IPS-NIHi11 (cell line): ENCODE results near the gene SBDS.
"Not testable (repeated sequence)": the region's sequence is repeated elsewhere in the genome, so short reads cannot be mapped to it uniquely, and the experiment has no call there.

ENCODE experiments used
- DNase-seq: peaks from one replicate; pipeline ENCODE4 v3.0.0; 2012; ENCODE audit warnings: mixed read lengths, low spot score

The SBDS gene

GRCh38 chr7:66995050-66995776 lies at the start of gene SBDS:
SBDS (minus strand) TSS chr7:66995586; CDS start chr7:66995417, 169 bp downstream.
- peak; percentile 70 for DNase-seq

- DNase-seq = not testable (repeated sequence)
Observed at GRCh38 chr7:67043559-67043930, 48.2 kb upstream of the SBDS start.

GRCh38 chr7:67042781-67043558 lies 47.6 kb upstream of the SBDS start:
- DNase-seq = not testable (repeated sequence)

GRCh38 chr7:67040832-67041231 lies 45.4 kb upstream of the SBDS start:
- DNase-seq = not testable (repeated sequence)

GRCh38 chr7:67036432-67037395 lies 41.3 kb upstream of the SBDS start:
- DNase-seq = not testable (repeated sequence)

- no peak for DNase-seq
Observed at GRCh38 chr7:67033251-67033650, 37.9 kb upstream of the SBDS start.

GRCh38 chr7:67031685-67032084 lies 36.3 kb upstream of the SBDS start:
- not testable (repeated sequence) for DNase-seq

GRCh38 chr7:67025459-67025858 lies 30.1 kb upstream of the SBDS start:
- DNase-seq = not testable (repeated sequence)

- DNase-seq = no peak
Observed at GRCh38 chr7:67022511-67022910, 27.1 kb upstream of the SBDS start.

- no peak for DNase-seq
Observed at GRCh38 chr7:67021260-67021659, 25.9 kb upstream of the SBDS start.

- DNase-seq = no peak
Observed at GRCh38 chr7:67019562-67020390, 24.4 kb upstream of the SBDS start.

- no peak for DNase-seq
Observed at GRCh38 chr7:67018940-67019339, 23.6 kb upstream of the SBDS start.

- not testable (repeated sequence) for DNase-seq
Observed at GRCh38 chr7:67017971-67018370, 22.6 kb upstream of the SBDS start.

- DNase-seq = not testable (repeated sequence)
Observed at GRCh38 chr7:67014076-67014622, 18.8 kb upstream of the SBDS start.

GRCh38 chr7:67009677-67010076 lies 14.3 kb upstream of the SBDS start:
- DNase-seq = not testable (repeated sequence)

GRCh38 chr7:67008260-67008659 lies 12.9 kb upstream of the SBDS start:
- DNase-seq = peak; percentile 4

GRCh38 chr7:67006965-67007364 lies 11.6 kb upstream of the SBDS start:
- DNase-seq = no peak

GRCh38 chr7:67004145-67004544 lies 8.8 kb upstream of the SBDS start:
- peak; percentile 2 for DNase-seq

- DNase-seq = not testable (repeated sequence)
Observed at GRCh38 chr7:67000601-67001258, 5.3 kb upstream of the SBDS start.

- DNase-seq = peak; percentile 82
Observed at GRCh38 chr7:66996444-66997191, 1.2 kb upstream of the SBDS start, which contains the start of gene TYW1. TYW1 (plus strand) TSS chr7:66996833; CDS start chr7:66996979, 146 bp downstream.
